Omental fat pad (tissue), 4 donors: Measurements from ENCODE around the gene ABCB11. TPM values are rescaled to one million over a fixed set of nuclear protein-coding genes. Genes with fewer than 3 reads are reported as not detected.

Source experiments
- ATAC-seq: fragments of 150-250 bp; one replicate; pipeline ENCODE4 v1.9.1; 2016; ENCODE audit warnings: mild to moderate bottlenecking, moderate library complexity; ENCODE audit not compliant: low FRiP score
- DNase-seq: peaks from one replicate; pipeline ENCODE4 v3.0.0-alpha.2; 2019; ENCODE audit warnings: low spot score
- total RNA-seq, 4 donors: library from RNA; depleted of rRNA; stranded (reverse); fragments of >200 nt; gene quantifications; one replicate each; pipeline ENCODE4 v1.1.0, GENCODE V29; 2016
- TF ChIP-seq, protein P1 (sequence below), 3 donors: fragments of 450-650 bp; IDR thresholded peaks; one replicate each; pipeline ENCODE4 v1.5.1; 2016 to 2017; ENCODE audit warnings: antibody characterized with exemption in 3 of 3, mild to moderate bottlenecking in 3 of 3, moderate library complexity in 2 of 3

The ABCB11 gene
- total RNA-seq, 4 donors from 2014 or later = 0.24 to 1.2 (median 0.66) TPM

DNA sequence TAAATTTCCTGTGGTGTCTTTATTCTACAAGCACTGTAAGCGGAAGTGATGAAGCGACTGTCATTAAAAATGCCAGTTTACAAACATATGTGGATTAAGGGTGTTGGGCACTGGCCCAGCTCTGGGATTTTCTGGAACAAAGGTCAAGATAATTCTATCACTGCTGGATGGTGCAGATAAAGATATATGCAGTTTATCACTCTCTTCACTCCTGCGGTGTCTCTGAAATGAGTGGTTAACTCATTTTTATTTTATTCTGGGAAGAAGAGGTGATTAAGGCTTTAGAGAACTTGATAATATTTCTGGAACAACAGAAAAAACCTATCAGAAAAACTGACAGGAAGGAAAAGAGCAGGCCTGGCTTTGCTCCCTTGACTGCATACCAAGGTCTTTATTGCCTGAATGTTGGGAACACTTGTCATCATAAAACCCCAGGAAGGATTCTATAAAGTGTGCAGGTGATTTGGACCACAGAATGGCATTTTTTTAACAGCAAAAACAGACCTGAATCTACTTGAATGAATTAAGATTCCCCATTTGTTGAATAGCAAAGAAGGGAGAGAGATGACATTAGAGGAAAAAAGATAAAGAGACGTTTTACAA is 32.4 kb downstream of the ABCB11 start:
- ATAC-seq (no peak), DNase-seq (no peak)
- TF ChIP-seq, protein P1, sequence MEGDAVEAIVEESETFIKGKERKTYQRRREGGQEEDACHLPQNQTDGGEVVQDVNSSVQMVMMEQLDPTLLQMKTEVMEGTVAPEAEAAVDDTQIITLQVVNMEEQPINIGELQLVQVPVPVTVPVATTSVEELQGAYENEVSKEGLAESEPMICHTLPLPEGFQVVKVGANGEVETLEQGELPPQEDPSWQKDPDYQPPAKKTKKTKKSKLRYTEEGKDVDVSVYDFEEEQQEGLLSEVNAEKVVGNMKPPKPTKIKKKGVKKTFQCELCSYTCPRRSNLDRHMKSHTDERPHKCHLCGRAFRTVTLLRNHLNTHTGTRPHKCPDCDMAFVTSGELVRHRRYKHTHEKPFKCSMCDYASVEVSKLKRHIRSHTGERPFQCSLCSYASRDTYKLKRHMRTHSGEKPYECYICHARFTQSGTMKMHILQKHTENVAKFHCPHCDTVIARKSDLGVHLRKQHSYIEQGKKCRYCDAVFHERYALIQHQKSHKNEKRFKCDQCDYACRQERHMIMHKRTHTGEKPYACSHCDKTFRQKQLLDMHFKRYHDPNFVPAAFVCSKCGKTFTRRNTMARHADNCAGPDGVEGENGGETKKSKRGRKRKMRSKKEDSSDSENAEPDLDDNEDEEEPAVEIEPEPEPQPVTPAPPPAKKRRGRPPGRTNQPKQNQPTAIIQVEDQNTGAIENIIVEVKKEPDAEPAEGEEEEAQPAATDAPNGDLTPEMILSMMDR (IDR thresholded peaks at IDR 0.05) = no peak

GRCh38 chr2:168997794-168998193 is 33.3 kb downstream of the ABCB11 start:
- TF ChIP-seq, protein P1 (IDR thresholded peaks at IDR 0.05) = no peak
- DNase-seq = no peak
- no peak for ATAC-seq

DNA sequence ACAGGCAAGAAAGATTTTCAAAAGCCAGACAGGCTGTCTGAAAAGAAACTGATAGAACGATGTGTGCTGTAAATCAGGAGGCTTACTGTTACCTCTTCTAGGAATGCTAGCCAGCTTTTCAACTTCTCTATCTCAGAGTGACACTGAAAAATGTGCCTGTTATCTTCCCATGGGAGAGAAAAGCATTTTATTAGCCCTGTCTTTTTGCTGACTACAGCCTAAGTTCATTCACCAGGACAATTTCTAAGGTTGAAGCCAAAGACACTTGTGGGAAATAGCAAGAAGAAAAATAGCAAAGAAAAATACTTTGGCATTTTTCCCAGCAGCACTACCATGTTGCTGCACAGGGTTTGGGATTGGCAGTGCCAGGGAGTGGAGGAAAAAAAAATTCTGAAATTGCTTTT is 34.0 kb downstream of the ABCB11 start:
- TF ChIP-seq, protein P1 (IDR thresholded peaks at IDR 0.05) = no peak
- no peak for ATAC-seq
- DNase-seq = no peak

- ATAC-seq (no peak), DNase-seq (no peak)
- TF ChIP-seq, protein P1 (IDR thresholded peaks at IDR 0.05) = no peak
Observed at GRCh38 chr2:168995744-168996143, 35.4 kb downstream of the ABCB11 start.

- DNase-seq (no peak), ATAC-seq (no peak)
- TF ChIP-seq, protein P1 (IDR thresholded peaks at IDR 0.05) = no peak
Observed at GRCh38 chr2:168993538-168993937, 37.6 kb downstream of the ABCB11 start.

DNA sequence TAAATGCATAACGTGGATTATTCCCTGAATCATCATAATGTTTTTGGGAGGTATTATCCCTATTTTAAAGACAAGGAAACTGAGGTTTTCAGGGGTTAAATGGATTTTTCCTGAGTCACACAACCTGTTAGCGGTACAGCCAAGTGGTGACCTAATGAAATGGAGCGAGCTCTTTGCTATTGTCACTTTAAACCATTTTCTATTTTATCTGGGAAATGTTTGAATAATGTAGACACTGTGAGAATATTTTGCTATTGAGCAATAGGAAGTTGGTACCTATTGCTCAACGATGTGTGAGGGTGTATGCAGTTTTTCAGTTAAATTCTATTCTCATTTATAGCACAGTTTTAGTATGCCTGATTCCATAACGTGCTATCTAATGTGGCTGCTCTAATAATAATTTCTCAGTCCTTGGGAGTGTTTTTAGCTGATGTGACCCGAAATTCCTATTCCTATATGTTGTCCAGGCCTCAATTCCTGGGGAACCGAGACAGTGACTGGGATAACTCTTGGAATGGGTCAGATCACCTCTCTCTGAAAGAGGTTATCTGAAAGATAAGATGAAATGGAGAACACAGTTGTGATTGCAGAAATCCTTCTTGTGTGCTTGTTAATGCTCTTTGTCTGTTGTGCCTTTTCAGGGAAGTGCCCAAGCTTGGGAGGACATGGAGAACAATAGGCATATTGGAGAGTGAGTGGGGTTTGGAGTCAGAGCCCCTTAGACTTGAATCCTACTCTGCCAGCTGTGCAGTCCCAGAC is 38.4 kb downstream of the ABCB11 start:
- DNase-seq (no peak), ATAC-seq (peak; percentile 73)
- TF ChIP-seq, protein P1 (IDR thresholded peaks at IDR 0.05) = no peak

- DNase-seq (no peak), ATAC-seq (no peak)
- TF ChIP-seq, protein P1 (IDR thresholded peaks at IDR 0.05) = no peak
Observed at GRCh38 chr2:168992026-168992425, 39.1 kb downstream of the ABCB11 start.
